ENCODE data around the gene AGAP1.

The AGAP1 gene

DNA sequence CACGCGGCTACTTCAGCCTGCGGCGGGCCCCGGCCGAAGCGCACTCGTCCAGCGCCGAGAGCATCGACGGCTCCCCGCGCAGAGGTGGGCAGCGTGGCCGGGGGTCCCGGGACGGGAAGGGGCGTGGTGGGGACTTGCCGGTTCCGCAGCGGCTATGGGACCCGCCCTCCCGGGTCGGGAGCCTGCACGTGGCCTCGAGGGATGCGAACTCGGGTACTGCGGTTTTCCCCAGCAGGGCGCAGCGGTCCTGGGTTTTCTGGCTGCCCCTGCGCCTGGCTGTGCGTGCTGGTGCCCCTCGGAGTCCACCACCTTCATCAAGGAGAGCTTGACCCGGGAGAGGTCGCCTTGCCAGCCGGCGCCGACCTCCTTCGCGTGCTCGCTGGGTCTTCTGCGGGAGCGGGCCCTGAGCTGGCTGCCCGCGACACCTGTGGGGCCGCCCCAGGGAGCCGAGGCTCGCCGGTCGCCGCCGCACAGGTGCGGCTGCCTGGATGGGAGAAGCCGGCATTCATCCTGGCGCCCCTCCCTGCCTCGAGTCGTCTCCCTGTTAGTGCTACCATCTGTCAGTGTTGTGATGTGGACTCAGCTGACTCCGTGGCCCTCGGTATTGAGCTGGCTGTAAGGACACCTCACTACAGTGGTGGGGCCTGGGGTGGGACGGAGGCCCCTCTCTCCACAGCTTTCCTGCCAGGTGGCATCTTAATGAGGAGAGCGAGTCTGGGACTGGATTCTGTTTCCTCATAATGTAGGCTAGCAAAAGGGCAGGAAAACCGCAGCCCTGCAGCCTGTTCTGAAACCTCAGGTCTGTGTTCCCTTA lies 177.3 kb downstream of the AGAP1 start:
- peak; percentile 57 for DNase-seq

GRCh38 chr2:235672720-235673119 lies 178.9 kb downstream of the AGAP1 start:
- DNase-seq: no peak

DNA sequence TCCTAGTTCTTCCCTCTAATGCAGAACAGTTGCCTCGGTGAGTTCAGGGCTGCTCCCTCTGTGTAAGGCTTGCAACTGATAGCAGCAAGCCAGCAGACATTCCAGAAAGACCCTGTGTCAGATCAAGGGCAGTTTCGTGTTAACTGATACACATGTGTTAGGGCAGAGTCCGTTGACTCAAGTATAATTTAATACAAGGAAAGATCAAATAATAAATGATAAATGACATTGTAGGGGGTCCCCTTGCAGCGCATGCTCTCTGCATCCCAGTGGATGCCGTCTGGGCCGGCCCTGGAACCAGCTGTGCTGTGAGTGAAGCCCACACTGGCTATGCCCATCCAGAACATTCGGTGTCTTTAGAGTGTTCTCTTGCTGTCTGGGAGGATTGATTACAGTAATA lies 180.3 kb downstream of the AGAP1 start:
- DNase-seq: no peak

- DNase-seq: no peak
These were observed 181.0 kb downstream of the AGAP1 start for GRCh38 chr2:235674812-235675211.

- no peak for DNase-seq
These were observed 182.1 kb downstream of the AGAP1 start for GRCh38 chr2:235675678-235676535.

DNA sequence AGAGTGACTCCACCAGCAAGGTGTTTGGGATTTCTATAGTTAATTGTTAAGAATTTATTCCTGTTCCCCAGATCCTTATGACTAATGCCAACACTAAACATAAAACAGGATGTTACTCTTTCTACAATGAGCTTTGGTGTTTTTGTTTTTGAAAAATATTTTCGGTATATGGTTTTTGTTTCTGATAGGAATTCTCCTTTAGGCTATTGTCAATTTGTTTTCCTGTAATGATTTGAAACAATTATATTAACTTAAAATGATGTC lies 182.6 kb downstream of the AGAP1 start:
- DNase-seq: no peak

DNA sequence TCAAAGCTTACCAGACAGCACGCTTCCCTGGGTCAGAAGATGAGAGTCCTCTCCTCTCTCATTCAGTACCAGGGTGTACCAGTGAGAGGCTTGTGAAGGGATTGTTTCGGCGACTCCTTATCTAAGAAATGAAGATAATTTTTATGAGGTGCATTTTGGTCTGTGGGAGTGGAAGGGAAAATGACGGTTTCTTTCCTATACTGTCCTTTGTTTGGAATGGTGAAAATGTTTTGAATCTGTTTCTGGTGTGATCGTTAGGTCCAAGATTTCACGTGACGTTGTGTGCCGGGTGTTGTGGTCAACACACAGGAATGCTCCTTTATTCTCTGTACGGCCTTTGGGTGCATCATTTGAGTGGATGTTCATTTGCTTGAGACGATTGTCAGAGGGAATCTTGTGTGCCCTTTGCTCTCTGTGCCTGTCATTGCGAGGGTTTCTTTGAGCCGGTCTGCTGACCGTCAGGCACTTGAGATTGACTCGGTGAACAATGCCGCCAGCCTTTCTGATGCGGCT lies 183.5 kb downstream of the AGAP1 start:
- DNase-seq: no peak

- DNase-seq: no peak
These were observed 184.1 kb downstream of the AGAP1 start for GRCh38 chr2:235677937-235678336.

GRCh38 chr2:235678712-235679111 lies 184.9 kb downstream of the AGAP1 start:
- DNase-seq: peak; percentile 65

DNA sequence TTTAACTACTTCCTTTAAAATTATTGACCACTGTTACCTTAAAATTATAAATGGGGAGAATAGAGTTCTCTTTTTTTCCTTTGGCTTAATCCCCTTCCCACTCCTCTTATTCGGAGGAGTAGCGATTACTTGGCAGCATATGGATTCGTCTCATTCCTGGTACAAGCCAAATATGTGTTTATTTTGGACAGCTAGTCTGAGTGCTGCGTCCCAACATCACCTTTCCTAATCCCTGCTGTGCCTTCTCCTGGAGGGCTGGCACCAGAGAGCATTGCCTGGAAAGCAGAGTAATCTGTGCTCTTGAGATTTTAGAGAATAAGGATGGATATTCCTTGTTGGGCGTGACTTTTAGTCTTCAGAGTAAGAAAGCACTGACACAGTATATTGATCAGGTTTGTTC lies 185.6 kb downstream of the AGAP1 start:
- DNase-seq: peak; percentile 29

GRCh38 chr2:235685024-235685721 lies 191.3 kb downstream of the AGAP1 start:
- DNase-seq: no peak

DNA sequence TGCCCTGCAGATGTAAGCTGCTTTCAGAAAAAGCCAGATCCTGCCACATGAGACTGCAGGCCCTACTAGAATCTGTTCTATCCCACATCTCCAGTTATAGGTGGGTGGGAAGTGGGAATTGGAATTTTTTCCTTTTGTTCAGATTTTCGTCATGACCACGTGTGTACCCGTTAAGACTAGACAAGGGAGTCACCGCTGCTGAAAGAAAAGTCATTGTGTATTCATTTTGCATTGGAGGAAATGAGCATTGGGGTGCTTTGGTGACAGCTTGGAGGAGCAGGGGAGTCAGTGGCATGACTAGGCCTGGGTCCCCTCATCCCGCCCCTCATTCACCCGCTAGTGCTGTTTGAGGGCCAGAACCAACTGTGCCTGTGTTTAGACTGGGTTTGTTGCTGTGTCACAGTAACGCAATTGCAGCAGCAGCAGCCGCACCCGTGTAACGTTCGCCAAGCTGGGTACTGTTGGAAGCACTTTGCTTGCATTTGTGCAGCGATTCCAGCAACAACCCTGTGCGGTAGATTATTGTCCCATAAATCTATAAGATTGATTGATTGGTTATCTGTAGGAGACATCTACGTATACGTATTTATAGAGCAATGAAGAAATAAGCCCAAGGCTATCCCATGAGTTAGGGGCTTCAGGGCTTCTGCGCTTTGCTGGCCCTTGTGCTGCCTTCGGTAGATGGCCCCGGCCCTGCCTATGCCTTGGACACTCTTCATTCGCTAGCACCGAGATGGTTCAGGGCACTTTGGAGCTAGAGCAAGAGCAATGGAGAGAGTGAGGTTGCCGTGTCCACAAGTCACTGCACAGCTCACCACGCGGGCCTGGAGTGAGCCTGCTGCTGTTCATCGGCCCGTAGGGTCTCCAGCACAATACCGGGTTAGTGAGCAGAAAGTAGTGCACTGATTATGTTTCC lies 194.9 kb downstream of the AGAP1 start:
- no peak for DNase-seq

GRCh38 chr2:235689427-235689853 lies 195.6 kb downstream of the AGAP1 start:
- no peak for DNase-seq

GRCh38 chr2:235690082-235690808 lies 196.4 kb downstream of the AGAP1 start:
- no peak for DNase-seq

GRCh38 chr2:235690809-235691450 lies 197.1 kb downstream of the AGAP1 start:
- no peak for DNase-seq

- DNase-seq: no peak
These were observed 198.2 kb downstream of the AGAP1 start for GRCh38 chr2:235692076-235692475.

- DNase-seq: no peak
These were observed 198.9 kb downstream of the AGAP1 start for GRCh38 chr2:235692671-235693171.

DNA sequence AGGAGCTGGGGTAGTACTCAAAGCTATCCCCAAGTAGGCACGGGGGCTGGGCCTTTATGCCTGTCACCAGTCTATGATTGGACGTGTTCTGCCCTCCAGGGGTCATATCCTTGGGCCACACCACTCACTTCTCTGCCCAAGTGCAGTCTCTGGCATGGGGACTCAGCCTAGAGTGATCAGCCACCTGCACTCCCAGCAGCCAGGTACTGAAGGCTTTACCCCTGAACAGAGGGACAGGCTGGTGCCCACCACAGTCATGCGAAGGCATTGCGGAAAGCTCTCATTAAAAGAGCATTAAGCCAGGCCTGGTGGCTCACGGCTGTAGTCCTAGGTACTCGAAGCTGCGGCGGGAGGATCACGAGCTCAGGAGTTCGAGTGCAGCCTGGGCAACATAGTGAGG lies 199.4 kb downstream of the AGAP1 start:
- DNase-seq: no peak

- DNase-seq: no peak
These were observed 201.1 kb downstream of the AGAP1 start for GRCh38 chr2:235694721-235695601.

- no peak for DNase-seq
These were observed 201.7 kb downstream of the AGAP1 start for GRCh38 chr2:235695602-235695895.
